Calu3 (cell line): Measurements from ENCODE around the gene NAV2. TPM values are rescaled to one million over a fixed set of nuclear protein-coding genes. Genes with fewer than 3 reads are reported as not detected.
A peak's percentile ranks its signal among the peaks of the same experiment; 100 is the strongest.

ENCODE experiments used
- BruUV-seq: library from RNA; stranded (reverse); fragments of 400-500 nt; replicated peaks from 2 replicates; lab custom pipeline; 2021; lab: Mats Ljungman, UMichigan
- CTCF ChIA-PET: fragments of 300-600 bp; sonication (Branson Sonifier 250); formaldehyde crosslinking; loops from one replicate; lab custom pipeline; 2022; ENCODE audit warnings: antibody characterized with exemption; lab: Charles Lee
- DNase-seq: peaks from one replicate; pipeline ENCODE4 v3.0.0; 2022
- H3K27ac Mint-ChIP-seq: one replicate; pipeline ENCODE4 v1.8.0; 2022; ENCODE audit warnings: mixed read lengths; ENCODE audit not compliant: unreplicated experiment
- H3K27me3 Mint-ChIP-seq: one replicate; pipeline ENCODE4 v1.8.0; 2022; ENCODE audit warnings: mixed read lengths; ENCODE audit not compliant: unreplicated experiment
- H3K36me3 Mint-ChIP-seq: one replicate; pipeline ENCODE4 v1.8.0; 2022; ENCODE audit warnings: mild to moderate bottlenecking, moderate library complexity, mixed read lengths; ENCODE audit not compliant: insufficient read depth, unreplicated experiment
- H3K4me1 Mint-ChIP-seq: one replicate; pipeline ENCODE4 v1.8.0; 2022; ENCODE audit warnings: mild to moderate bottlenecking, low read depth, mixed read lengths; ENCODE audit not compliant: unreplicated experiment
- H3K4me3 Mint-ChIP-seq: one replicate; pipeline ENCODE4 v1.8.0; 2022; ENCODE audit warnings: mild to moderate bottlenecking, low read depth, moderate library complexity, mixed read lengths; ENCODE audit not compliant: unreplicated experiment
- H3K9me3 Mint-ChIP-seq: one replicate; pipeline ENCODE4 v1.8.0; 2022; ENCODE audit warnings: low read depth, mixed read lengths; ENCODE audit not compliant: unreplicated experiment
- CTCF ChIP-seq: fragments of 200-600 bp; IDR thresholded peaks from one replicate; pipeline ENCODE4 v1.8.0; 2022; ENCODE audit warnings: antibody characterized with exemption; ENCODE audit not compliant: unreplicated experiment
- intact Hi-C: fragments of 100-400 bp; cut with micrococcal nuclease; formaldehyde crosslinking; loops from one replicate; pipeline ENCODE4 v1.10.0; 2022; ENCODE audit not compliant: unreplicated experiment
- total RNA-seq: library from RNA; stranded (reverse); gene quantifications from 2 replicates; pipeline ENCODE4 v1.2.3, GENCODE V29; 2022

The NAV2 gene
- total RNA-seq, 1 experiment from 2014 or later: 21.4 TPM

- H3K36me3 Mint-ChIP-seq: no peaks in the 10 kb centered on the region
- H3K27me3 Mint-ChIP-seq: no peaks in the 10 kb centered on the region
- no peak overlapping the region for H3K4me3 Mint-ChIP-seq
- CTCF ChIA-PET: interaction anchor here (0.6 kb wide), 1 partner anchor 1743 kb away, joined by 4 read pairs; no protein-coding TSS in a partner anchor
- no peak for DNase-seq
- no peak for TF ChIP-seq CTCF
- intact Hi-C loops: no loop called here
- no peaks in the 10 kb centered on the region for H3K9me3 Mint-ChIP-seq
- no peak overlapping the region for H3K27ac Mint-ChIP-seq
- no TSS peak for BruUV-seq
- no peaks in the 10 kb centered on the region for H3K4me1 Mint-ChIP-seq
These were observed 219.2 kb downstream of the NAV2 start for GRCh38 chr11:19931771-19932369.

DNA sequence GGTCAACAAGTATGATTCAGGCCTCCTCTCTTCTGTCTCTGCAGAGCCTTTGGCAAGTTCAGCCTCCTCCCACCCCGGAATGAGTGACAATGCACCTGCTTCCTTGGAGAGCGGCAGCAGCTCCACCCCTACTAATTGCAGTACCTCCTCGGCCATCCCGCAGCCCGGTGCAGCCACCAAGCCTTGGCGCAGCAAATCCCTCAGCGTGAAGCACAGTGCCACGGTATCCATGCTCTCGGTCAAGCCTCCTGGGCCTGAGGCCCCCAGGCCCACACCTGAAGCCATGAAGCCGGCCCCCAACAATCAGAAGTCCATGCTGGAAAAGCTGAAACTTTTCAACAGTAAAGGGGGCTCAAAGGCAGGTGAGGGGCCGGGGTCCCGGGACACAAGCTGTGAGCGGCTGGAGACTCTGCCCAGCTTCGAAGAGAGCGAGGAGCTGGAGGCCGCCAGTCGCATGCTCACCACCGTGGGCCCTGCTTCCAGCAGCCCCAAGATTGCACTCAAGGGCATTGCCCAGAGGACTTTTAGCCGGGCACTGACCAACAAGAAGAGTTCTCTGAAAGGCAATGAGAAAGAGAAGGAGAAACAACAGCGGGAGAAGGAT is 220.6 kb downstream of the NAV2 start:
- no peak for DNase-seq
- Mint-ChIP-seq H3K9me3 (no peaks in the 10 kb centered on the region), H3K27me3 (no peaks in the 10 kb centered on the region), H3K4me3 (no peak overlapping the region), H3K4me1 (peaks cover 9% of the 10 kb centered on the region), H3K27ac (no peak overlapping the region), H3K36me3 (no peaks in the 10 kb centered on the region)
- TF ChIP-seq CTCF: no peak
- no TSS peak for BruUV-seq
- intact Hi-C loops: no loop called here
- CTCF ChIA-PET: no interaction called here

DNA sequence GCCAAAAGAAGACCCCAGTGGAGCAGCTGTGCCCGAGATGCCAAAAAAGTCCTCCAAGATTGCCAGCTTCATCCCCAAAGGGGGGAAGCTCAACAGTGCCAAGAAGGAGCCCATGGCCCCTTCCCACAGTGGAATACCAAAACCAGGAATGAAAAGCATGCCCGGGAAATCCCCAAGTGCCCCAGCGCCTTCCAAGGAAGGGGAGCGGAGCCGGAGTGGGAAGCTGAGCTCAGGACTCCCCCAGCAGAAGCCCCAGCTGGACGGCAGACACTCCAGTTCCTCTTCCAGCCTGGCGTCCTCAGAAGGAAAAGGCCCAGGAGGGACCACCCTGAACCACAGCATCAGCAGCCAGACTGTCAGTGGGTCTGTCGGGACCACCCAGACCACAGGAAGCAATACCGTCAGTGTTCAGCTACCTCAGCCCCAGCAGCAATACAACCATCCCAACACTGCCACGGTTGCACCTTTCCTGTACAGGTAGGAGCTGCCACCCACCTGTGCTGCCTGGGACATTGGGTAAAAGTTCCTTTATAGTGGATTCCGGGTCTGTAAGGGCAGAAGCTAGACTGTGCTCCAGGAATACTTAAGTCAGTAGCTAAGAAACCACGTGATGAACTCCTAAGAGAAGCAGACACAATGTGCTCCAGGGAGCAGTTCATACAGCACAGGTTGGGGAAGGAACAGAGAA is 221.3 kb downstream of the NAV2 start:
- intact Hi-C loops: no loop called here
- no peak overlapping the region for H3K27ac Mint-ChIP-seq

DNA sequence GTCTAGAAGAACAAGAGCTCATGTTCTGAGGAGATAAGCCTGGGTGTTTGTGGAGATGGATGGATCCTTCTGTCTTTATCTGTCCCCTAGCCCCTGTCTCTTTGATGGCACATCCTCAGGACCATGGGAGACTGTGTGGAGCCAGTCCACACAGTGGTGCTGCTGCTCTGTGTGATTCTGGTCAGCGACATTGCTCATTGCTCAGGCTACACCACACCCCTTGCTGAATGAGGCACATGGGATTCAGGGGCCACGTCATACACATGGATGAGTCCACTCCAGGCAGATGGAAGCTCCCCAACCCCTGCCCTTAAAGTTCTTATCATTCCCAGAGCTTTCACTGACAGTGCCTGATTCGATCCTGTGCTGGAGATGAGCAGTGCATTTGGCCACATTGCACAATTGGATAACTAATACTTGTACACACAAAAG is 222.2 kb downstream of the NAV2 start:
- peaks cover 25% of the 10 kb centered on the region for H3K4me1 Mint-ChIP-seq
- intact Hi-C loops: loop anchor here (5.0 kb wide), 1 partner anchor 177 kb away; no protein-coding TSS in a partner anchor
- no peaks in the 10 kb centered on the region for H3K27me3 Mint-ChIP-seq
- no peaks in the 10 kb centered on the region for H3K36me3 Mint-ChIP-seq
- no peak for DNase-seq
- BruUV-seq: no TSS peak
- H3K27ac Mint-ChIP-seq: no peak overlapping the region
- H3K9me3 Mint-ChIP-seq: no peaks in the 10 kb centered on the region
- H3K4me3 Mint-ChIP-seq: no peak overlapping the region
- TF ChIP-seq CTCF: no peak
- CTCF ChIA-PET: interaction anchor here (1.8 kb wide), 1 partner anchor 198 kb away, joined by 10 read pairs; no protein-coding TSS in a partner anchor

More for the DNA sequence above, 221.3 kb downstream of the NAV2 start:
- BruUV-seq: TSS peak; percentile 26
- CTCF ChIA-PET: no interaction called here
- peaks cover 16% of the 10 kb centered on the region for H3K4me1 Mint-ChIP-seq
- no peaks in the 10 kb centered on the region for H3K9me3 Mint-ChIP-seq
- no peak overlapping the region for H3K4me3 Mint-ChIP-seq
- no peak for TF ChIP-seq CTCF
- H3K36me3 Mint-ChIP-seq: no peaks in the 10 kb centered on the region
- H3K27me3 Mint-ChIP-seq: no peaks in the 10 kb centered on the region
- DNase-seq: no peak
